ENCODE data around the gene JPH3.

Gene JPH3

GRCh38 chr16:87620201-87620495, 17.8 kb downstream of the JPH3 start:
- TF ChIP-seq, protein P1, sequence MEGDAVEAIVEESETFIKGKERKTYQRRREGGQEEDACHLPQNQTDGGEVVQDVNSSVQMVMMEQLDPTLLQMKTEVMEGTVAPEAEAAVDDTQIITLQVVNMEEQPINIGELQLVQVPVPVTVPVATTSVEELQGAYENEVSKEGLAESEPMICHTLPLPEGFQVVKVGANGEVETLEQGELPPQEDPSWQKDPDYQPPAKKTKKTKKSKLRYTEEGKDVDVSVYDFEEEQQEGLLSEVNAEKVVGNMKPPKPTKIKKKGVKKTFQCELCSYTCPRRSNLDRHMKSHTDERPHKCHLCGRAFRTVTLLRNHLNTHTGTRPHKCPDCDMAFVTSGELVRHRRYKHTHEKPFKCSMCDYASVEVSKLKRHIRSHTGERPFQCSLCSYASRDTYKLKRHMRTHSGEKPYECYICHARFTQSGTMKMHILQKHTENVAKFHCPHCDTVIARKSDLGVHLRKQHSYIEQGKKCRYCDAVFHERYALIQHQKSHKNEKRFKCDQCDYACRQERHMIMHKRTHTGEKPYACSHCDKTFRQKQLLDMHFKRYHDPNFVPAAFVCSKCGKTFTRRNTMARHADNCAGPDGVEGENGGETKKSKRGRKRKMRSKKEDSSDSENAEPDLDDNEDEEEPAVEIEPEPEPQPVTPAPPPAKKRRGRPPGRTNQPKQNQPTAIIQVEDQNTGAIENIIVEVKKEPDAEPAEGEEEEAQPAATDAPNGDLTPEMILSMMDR (IDR thresholded peaks at IDR 0.05; ENCODE audit: low read depth, low read length), result no peak
- H3K4me3 ChIP-seq (ENCODE audit: low read depth, low read length), result no peak overlapping the region

- H3K4me3 ChIP-seq (ENCODE audit: low read depth, low read length), result no peak overlapping the region
- TF ChIP-seq, protein P1 (IDR thresholded peaks at IDR 0.05; ENCODE audit: low read depth, low read length), result no peak
These were observed 19.2 kb downstream of the JPH3 start for GRCh38 chr16:87621550-87621829.

GRCh38 chr16:87621976-87622713, 19.8 kb downstream of the JPH3 start:
- TF ChIP-seq, protein P1 (IDR thresholded peaks at IDR 0.05; ENCODE audit: low read depth, low read length), result no peak
- H3K4me3 ChIP-seq (ENCODE audit: low read depth, low read length), result no peak overlapping the region

DNA sequence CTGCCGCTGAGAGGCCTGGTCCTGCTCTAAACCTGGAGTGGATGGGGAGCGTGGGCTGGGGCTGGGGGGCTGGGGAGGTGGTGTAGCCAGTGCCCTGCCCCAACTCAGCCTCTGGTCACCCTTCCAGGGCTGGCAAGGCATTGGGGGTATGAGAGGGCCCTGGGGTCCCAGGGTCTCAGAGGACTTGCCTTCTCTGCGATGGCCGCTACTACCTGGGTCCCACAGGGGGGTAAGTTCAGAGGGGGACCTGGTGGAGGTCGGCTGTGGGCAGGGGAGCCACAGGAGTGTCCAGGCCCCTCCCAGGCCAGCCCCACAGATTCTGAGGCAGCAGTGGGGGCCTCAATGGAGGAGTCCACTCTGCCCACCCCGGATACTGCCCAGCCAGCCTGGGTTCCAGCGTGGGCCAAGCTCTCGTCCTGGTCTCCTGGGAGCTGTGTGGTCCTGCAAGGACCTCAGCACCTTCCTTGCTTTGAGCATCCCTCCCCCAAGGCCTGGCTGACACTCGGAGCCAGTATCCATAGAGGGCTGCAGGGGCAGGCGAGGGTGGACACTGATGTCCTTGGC, 20.5 kb downstream of the JPH3 start:
- TF ChIP-seq, protein P1 (IDR thresholded peaks at IDR 0.05; ENCODE audit: low read depth, low read length), result no peak
- no peak overlapping the region for H3K4me3 ChIP-seq (ENCODE audit: low read depth, low read length)

DNA sequence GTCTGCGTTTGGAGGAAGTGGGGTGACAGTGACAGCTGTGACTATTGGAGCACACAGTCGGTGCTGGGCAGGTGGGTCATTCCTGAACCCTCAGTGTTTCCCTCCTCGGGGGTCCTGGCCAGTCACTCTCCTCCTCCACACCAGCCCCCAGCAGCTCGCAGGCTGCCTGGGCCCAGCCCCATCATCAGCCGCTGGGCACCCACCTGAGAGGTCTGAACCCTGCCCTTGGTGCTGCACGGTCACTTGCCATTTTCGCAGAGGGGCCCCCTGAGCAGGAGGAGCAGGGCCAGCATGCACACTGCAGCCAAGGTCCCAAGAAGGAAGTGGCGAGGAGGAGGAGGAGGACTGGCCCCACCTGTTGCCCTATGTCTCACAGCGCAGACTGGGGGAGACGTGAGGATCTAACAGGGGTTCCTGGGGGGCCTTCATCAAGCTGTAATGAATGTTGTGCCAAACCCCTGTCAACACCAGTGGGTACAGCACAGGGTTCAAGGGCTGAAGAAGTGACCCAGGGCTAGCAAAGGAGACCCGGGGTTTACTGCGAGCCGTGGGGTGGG, 23.0 kb downstream of the JPH3 start:
- H3K4me3 ChIP-seq (ENCODE audit: low read depth, low read length), result no peak overlapping the region
- TF ChIP-seq, protein P1 (IDR thresholded peaks at IDR 0.05; ENCODE audit: low read depth, low read length), result no peak

DNA sequence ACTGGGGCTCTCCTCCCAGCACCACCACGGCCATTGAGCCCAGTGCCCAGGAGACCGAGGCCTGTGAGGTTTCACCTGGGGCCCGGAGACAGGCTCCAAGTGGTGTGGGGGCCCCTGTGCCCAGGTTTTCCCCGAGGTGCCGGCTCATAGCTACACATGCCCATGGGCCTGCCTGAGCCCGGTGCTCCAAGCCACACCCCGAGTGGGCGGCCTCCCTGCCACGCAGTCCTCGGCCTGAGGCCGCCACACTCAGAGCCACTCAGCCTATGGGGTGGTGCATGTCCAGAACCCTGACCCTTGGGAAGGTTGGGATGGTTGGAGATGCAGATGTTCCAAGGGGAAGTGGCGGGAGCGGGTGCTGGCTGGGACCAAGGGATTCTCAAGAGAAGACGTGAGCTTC, 24.1 kb downstream of the JPH3 start:
- TF ChIP-seq, protein P1 (IDR thresholded peaks at IDR 0.05; ENCODE audit: low read depth, low read length), result no peak
- H3K4me3 ChIP-seq (ENCODE audit: low read depth, low read length), result no peak overlapping the region

DNA sequence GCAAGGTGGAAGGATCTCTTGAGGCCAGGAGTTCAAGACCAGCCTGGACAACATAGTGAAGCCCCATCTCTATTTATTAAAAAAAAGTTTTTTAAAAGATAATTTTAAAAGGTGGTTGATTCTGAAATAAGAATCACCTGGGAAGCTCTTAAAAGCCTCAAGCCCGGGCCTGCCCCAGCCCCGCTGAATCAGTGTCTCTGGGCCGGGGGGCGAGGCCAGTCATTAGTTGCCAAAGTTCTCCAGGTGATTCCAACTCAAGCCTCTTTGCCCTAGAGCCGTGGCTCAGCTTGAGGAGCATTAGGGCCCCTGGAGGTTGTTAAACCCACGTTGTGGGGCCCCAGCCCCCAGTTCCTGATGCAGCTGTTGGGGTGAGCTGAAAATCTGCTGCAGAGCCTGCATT, 24.6 kb downstream of the JPH3 start:
- H3K4me3 ChIP-seq (ENCODE audit: low read depth, low read length), result no peak overlapping the region
- TF ChIP-seq, protein P1 (IDR thresholded peaks at IDR 0.05; ENCODE audit: low read depth, low read length), result no peak
